AG04449 (cell line): ENCODE results near the gene MRPS6.

Experiments
- CTCF ChIA-PET: fragments of 350-600 bp; formaldehyde crosslinking; extraction: SDS; loops from one replicate; lab custom pipeline; 2021; ENCODE audit warnings: antibody characterized with exemption; lab: Yijun Ruan, JAX
- POLR2A ChIA-PET: fragments of 400-600, 350-600 bp; formaldehyde crosslinking; extraction: SDS; loops from one replicate; lab custom pipeline; 2020; ENCODE audit warnings: antibody characterized with exemption, inconsistent platforms; lab: Yijun Ruan, JAX
- DNase-seq: peaks from one replicate; pipeline ENCODE4 v3.0.0-alpha.2; 2010; ENCODE audit warnings: low read depth, low spot score
- H3K4me3 ChIP-seq: 2 replicates; pipeline ENCODE4 v1.5.1; 2011; ENCODE audit warnings: low read depth, mild to moderate bottlenecking, control low read depth, low read length
- CTCF ChIP-seq: IDR thresholded peaks from one replicate; pipeline ENCODE4 v1.5.1; 2011; ENCODE audit warnings: mild to moderate bottlenecking, moderate library complexity, low read length, control low read depth, inconsistent platforms; ENCODE audit not compliant: insufficient read depth; ENCODE audit errors: missing control alignments

MRPS6 gene

DNA sequence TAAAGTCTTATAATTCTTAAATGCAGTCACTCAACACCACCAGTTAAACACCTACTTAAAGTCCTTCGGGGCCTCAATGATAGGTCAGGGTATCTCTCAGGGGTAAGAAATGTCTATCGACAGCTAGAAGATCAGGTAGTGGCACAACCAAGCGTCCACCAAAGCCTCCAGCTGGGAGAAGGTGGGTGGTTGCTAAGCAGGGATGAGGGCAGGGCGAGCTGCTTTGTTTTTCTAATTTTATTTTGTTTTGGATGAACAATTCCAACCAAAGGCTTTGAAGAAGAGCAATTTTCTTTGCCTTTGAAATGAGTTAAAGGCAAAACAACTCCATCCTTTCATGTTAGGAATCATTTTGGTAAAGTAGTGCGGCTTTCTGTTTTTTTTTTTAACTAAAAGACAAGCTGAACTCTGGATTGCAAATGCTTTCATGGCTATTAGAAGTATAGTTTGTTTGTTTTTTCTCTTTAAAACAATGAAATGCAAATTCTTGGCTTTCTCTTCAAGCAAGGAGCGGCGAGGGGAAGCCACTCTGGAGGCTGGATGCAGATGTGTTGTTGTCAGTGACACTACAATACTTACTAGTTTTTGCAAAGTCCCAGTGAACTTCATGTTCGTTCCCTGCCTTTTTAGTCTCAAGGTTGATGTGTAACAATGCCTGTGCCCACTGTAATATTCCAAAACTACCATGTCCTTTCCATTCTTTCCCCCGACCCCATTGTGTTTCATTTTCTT is 106.0 kb downstream of the MRPS6 start:
- POLR2A ChIA-PET: no interaction called here
- CTCF ChIA-PET: interaction anchor here (1.5 kb wide), 1 partner anchor 23 kb away, joined by 5 read pairs; no protein-coding TSS in a partner anchor
- no peak overlapping the region for H3K4me3 ChIP-seq
- no peak for TF ChIP-seq CTCF
- DNase-seq: no peak

- no peak for TF ChIP-seq CTCF
- ChIA-PET CTCF (interaction anchor here (1.3 to 1.5 kb wide), 2 partner anchors 21 to 22 kb away, joined by 3 to 5 read pairs; no protein-coding TSS in a partner anchor), POLR2A (no interaction called here)
- H3K4me3 ChIP-seq: no peak overlapping the region
- no peak for DNase-seq
Measured at GRCh38 chr21:34180407-34180806, 107.0 kb downstream of the MRPS6 start.

DNA sequence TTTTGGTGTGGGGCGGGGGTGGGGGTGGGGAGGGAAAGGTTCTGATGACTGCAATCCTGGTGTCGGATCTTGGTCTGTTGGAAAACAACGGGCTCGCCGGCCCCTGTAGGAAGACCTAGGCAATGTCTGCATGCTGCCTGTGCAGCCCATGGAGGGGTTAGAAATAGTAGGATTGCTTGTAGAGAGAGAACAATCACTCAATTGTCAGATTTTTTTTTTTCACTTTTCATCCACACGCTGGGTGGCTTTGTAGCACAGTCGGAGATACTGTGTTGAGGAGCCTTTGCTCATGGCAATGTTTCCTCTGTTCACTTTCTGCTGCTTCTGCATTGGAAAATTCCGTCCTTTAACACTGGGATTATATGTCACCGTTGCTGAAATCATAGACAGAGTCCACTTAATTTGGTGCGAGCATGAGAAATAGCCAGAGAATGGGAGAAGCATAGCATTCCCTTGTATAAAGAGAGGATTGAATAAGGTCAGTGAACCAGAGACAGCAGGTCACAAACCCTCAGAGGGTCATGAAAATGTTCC is 107.5 kb downstream of the MRPS6 start:
- ChIA-PET POLR2A (no interaction called here), CTCF (interaction anchor here (1.3 to 1.5 kb wide), 2 partner anchors 20 to 21 kb away, joined by 3 to 5 read pairs; no protein-coding TSS in a partner anchor)
- no peak for TF ChIP-seq CTCF
- DNase-seq: no peak
- no peak overlapping the region for H3K4me3 ChIP-seq

DNA sequence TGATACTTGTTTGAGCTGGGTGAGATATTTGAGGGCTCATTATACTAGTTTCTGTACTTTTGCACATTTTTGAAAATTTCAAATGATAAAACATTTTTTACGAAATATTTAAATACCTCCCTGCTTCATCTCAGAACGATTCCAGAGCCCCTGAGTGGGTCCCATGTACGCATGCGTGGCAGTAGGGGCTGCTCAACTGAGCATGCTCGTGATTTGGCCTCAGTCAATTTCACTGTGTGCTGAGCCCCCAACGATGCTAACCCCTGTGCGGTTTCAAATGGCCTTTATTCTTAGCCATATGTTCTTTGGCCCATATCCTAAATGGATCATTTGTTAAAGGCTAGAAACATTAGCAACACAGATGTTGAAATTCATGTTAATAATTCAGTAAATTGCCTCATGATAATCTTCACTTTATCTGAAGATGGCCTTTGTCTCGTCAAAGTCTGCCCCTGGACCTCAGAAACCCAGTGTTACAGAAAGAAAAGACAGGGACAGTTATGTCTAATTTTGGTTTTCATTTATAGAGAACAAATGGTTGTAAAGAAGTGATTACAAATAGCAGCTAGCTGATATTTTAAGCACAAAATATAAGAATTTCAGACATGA is 108.2 kb downstream of the MRPS6 start:
- H3K4me3 ChIP-seq: no peak overlapping the region
- POLR2A ChIA-PET: no interaction called here
- CTCF ChIA-PET: interaction anchor here (0.8 to 1.0 kb wide), 2 partner anchors 20 to 22 kb away, joined by 3 to 5 read pairs; no protein-coding TSS in a partner anchor
- DNase-seq: no peak
- no peak for TF ChIP-seq CTCF

DNA sequence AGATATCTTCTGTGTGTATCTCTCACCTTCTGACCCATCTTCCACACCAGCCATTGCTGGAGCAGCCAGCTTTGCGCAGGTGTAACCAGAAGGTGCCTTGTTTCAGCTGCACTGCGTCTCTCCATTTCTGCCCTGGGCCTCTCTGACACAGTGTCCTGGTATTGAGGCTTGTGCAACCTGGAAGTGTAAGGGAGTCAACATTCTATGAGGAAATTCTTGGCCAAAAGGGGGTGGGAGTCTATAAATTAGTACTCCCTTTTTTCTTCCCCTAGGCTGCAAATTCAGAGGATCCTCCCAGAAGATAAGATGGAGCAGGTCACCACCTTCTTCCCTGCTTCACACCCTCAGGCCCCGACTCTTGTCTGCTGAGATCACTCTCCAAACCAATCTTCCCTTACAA is 109.1 kb downstream of the MRPS6 start:
- ChIA-PET POLR2A (no interaction called here), CTCF (interaction anchor here (0.8 to 1.0 kb wide), 2 partner anchors 19 to 21 kb away, joined by 3 to 5 read pairs; no protein-coding TSS in a partner anchor)
- no peak overlapping the region for H3K4me3 ChIP-seq
- no peak for TF ChIP-seq CTCF
- no peak for DNase-seq
